C4-2B (cell line): Measurements from ENCODE around the gene TSSC4.

ENCODE experiments used
- ZFX ChIP-seq: fragments of 450-650 bp; IDR thresholded peaks from 2 replicates; pipeline ENCODE4 v1.6.1; 2017
- TF ChIP-seq, protein P1 (sequence below): fragments of 450-650 bp; conservative IDR thresholded peaks from 2 replicates; pipeline ENCODE4 v1.5.1; 2017; ENCODE audit warnings: mild to moderate bottlenecking

DNA sequence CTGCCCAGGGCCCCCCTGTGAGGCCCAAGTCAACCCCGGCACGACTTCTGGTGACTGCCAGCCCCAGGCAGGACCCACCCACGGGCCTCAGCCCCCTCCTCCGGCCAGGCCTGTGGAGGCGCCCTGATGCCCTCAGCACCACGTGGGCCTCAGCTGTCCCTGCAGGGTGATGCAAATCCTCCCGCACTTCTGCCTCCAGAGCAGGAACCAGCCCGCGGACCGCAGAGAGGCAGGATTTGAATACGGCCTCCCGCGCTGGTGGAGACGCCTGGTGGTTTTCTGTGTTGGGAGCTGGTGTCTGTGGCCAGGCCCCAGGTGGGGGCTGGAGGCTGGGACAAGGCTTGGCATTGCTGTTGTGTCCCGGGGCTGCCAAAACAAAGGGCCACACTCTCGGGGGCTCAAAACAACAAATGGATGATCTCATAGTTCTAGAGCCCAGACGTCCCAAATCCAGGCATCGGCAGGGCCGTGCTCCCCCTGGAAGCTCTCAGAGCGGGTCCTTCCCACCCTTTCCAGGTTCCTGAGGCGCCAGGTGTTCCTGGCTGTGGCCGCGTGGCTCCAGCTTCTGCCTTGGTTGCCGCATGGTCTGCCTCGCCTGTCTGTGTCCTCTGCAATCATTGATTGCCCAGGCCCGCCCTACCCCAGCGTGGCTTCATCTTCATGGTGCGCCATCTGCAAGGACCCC lies 24.4 kb downstream of the TSSC4 start:
- TF ChIP-seq, protein P1, sequence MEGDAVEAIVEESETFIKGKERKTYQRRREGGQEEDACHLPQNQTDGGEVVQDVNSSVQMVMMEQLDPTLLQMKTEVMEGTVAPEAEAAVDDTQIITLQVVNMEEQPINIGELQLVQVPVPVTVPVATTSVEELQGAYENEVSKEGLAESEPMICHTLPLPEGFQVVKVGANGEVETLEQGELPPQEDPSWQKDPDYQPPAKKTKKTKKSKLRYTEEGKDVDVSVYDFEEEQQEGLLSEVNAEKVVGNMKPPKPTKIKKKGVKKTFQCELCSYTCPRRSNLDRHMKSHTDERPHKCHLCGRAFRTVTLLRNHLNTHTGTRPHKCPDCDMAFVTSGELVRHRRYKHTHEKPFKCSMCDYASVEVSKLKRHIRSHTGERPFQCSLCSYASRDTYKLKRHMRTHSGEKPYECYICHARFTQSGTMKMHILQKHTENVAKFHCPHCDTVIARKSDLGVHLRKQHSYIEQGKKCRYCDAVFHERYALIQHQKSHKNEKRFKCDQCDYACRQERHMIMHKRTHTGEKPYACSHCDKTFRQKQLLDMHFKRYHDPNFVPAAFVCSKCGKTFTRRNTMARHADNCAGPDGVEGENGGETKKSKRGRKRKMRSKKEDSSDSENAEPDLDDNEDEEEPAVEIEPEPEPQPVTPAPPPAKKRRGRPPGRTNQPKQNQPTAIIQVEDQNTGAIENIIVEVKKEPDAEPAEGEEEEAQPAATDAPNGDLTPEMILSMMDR, result no peak
- TF ChIP-seq ZFX, result no peak
